ENCODE measurements around the gene CADM3.

CADM3 gene

DNA sequence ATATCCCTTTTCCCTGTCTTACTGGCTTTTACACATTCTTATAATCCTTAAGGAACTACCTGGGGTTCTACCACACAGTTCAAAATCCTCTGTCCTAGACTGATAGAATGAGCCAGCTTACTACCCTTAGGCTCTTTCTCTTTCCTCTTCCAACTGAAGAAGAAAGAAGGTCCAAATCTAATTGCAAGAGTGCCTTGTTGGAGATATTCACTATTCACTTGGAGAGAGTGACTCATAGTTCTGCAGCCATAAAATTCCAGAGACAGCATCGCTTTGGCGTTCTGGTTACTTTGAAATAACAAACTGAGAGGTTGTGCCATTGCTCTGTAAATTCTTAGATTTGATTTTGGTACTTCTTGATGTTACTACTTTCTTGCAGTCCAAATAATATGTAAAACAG lies 4.2 kb downstream of the CADM3 start:
- no peak for FAIRE-seq

DNA sequence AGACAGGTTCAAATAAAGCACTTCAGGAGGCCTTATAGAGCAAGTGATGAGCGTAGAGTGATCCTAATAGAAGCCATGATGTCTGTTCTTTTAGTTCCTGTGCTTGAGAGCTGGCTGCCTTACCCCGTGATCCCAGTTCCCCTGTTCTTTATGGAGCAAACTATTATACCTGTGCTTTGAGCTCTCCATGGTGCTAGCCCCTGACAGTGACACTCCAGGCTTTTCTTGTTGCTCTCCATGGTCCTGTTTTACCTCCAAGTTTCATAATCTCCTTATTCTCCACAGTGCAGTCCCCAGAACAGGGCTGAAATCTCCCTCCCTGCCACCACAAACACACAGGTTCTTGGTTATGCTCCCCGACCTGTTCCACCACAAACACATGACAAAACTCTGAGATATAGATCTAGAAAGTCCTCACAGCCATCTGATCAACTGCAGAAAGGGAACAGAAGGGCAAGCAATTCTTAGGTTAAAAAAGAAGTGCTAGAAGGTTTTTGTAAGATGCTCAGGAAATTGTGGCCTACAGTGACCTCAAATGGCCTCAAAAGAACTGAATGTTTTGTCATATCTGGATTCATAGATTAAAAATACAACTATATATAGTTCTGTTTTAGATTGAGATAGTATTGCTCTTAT lies 6.0 kb downstream of the CADM3 start:
- FAIRE-seq: no peak

GRCh38 chr1:159179906-159180305 lies 8.5 kb downstream of the CADM3 start:
- no peak for FAIRE-seq

DNA sequence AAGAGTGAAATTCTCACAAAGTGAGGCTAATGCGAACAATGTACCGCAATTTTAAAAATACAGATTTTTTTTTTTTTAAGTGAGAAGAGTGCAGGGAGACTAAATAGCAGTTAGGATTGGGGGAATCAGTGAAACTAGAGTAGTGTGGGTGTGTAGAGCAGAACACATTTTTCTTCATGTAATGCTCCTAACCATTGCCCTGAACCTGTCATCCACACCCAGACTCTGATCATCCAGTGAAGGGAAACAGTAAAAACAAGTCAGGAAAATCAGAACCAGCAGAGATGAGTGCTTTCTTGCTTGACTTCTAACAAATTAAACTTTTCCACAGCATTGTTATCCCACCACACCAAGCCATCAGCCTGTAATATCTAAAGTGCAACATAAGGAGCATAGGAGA lies 9.1 kb downstream of the CADM3 start:
- FAIRE-seq: no peak

DNA sequence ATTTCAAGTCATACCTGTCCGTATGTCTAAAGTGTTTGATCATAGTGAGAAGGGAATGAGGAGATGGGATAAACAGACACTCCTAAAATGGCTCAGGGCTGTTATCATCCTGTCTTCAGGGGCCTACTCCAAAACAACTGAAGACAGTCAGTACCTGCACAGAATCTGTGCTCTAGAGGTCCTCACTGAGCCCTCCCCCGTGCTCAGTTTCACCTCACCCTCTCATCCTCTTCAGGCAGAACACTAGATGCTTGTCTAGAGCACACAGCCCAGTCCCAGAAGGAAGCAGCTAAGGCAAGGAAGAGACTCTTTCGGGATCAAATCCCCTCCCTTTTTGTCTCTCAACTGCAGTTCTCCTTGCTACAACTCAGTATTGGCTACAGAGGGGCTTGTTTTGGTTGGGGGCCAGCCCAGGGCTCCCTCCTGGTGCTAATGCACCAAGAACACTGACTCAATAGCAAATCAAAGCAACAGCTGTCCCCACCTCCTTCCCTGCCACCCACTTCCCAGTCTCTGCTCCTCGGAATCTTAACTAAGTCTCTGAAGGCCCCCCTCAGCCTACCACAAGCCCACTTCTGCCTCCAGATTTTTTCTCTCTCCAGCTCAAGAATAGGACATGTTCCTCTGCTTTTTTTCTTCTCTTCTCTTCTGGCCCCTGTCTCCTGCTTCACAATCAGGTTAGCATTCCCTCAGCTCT lies 10.1 kb downstream of the CADM3 start:
- FAIRE-seq: no peak

DNA sequence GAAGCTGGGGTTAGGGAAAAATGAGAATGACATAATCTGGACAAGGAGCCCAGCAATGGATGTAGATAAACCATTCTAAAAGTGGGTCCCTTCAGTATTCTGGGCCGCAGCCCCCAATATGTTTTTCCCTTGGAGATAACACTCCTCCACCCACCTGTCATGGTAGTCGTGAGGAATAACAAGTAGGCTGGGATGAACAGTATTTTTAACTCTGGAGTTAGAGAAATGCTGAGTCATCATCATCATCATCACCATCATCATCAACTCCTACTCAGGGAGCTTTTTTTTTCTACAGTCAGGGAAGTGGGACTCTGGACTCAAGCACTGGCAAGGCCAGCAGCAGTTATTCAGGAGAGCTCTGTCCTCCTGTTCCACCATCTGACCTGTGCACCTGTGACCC lies 12.8 kb downstream of the CADM3 start:
- FAIRE-seq: no peak

GRCh38 chr1:159185121-159185520 lies 13.7 kb downstream of the CADM3 start:
- no peak for FAIRE-seq

DNA sequence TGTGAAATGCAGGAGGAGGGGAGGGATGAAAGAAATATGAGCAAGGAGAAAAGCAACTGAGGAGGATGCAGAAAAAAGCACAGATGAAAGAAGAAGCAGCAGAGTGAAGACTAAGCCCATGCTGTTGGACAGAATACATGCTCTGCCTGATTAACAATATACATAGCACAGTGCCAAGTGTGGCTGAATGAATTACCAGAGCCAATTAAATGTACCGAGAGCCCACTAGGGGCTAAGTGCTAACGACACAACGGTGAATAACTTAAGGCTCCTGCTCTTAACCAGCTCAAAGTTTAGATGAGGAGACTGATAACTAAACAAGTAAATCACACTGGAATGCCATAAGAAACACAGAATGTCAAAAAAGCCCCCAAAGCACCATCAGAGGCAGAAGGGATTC lies 15.6 kb downstream of the CADM3 start:
- no peak for FAIRE-seq

DNA sequence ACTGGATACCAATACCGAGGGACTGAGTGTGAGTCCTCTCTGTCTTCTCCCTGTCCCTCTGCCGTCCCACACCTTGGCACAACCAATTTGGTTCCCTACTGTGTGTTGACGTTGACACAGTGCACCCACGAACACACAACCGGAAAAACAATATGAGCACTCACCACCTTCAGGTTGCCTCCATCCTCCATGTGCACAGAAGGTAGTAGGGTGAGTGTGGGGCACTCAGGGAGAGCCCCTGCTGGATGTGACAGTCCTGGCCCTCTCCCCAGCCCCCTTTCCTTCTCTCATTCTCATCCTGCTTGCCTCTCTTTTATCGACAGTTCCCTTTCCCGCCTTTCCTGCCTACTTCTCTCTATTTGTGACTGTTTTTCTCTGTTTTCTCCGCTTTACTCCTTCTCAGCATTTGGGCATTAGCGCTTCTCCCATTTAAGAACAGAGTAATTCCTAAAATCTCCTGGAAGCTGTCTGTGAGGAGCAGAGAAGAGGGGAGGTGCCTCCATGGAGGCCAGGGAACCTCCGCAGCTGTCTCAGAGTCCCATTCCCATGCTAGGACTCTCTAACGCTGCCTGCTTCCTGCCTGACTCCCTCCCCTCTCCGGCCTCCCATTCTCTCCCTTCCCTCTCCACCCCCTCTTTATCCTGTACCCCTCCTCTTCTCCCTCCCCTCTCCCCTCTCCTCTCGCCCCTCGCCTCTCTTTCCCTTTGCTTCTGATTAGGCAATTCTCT lies 16.4 kb downstream of the CADM3 start:
- no peak for FAIRE-seq

DNA sequence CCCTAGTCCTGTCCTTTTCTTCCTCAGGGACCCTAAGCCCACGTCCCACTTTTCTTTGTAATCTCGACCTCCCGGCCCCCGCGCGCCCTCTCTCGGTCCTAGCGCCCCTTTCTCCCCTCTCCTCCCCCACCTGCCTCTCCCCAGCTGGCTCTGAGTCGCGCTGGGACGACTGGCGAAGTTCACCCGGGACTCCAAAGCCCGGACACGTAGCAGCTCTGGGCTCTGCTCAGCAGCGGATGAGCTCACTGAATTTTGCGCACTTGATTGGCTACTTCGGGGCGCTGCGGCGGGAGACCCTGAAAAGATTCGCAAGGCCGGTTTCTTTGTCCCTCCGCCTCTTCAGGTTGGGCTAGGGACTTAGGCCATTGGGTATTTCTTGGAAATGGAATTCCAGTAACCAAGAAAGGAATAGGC lies 17.0 kb downstream of the CADM3 start:
- no peak for FAIRE-seq

DNA sequence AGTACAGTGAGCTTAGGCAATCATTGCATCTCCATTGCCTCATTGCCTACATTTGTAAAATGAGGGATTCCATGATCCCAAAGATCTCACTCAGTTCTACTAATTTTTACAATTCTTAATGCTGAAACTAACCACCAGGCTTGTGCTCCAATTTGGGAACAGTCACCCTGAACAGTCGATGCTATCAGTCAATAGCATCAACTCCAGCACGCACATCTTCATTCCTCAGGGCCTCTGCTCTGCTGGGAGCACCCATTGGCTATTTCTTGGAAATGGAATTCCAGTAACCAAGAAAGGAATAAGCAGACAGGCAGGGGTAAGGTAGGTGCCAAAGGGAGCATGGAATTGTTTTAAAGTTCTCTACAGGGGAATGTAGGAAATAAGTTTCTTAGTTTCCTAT lies 19.0 kb downstream of the CADM3 start:
- no peak for FAIRE-seq

GRCh38 chr1:159196543-159196942 lies 25.1 kb downstream of the CADM3 start:
- FAIRE-seq: no peak

- FAIRE-seq: no peak
These were observed 26.4 kb downstream of the CADM3 start for GRCh38 chr1:159197561-159198557.

DNA sequence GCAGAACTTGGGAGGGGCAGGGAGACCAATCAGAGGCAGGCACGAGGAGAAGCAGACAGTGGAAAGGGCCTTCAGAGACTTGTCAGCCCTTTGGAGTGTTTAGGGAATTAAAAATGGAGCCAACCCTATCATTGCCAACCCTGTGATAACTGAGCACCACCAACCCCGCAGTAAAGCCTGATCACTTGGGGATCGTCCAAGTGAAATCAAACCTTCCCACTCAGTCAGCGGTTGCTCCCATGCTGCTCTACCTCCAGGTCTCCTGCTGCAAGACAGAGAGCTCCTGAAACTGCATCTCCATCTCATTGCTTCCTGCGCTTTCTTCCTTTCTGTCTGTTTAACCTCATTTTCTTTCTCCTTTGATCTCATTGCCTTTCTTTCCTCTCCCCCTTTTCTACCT lies 28.5 kb downstream of the CADM3 start:
- FAIRE-seq: no peak

DNA sequence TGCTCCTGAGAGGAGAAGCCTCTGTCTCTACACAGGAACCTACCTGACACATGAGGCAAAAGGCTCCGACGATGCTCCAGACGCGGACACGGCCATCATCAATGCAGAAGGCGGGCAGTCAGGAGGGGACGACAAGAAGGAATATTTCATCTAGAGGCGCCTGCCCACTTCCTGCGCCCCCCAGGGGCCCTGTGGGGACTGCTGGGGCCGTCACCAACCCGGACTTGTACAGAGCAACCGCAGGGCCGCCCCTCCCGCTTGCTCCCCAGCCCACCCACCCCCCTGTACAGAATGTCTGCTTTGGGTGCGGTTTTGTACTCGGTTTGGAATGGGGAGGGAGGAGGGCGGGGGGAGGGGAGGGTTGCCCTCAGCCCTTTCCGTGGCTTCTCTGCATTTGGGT lies 29.4 kb downstream of the CADM3 start:
- FAIRE-seq: no peak

DNA sequence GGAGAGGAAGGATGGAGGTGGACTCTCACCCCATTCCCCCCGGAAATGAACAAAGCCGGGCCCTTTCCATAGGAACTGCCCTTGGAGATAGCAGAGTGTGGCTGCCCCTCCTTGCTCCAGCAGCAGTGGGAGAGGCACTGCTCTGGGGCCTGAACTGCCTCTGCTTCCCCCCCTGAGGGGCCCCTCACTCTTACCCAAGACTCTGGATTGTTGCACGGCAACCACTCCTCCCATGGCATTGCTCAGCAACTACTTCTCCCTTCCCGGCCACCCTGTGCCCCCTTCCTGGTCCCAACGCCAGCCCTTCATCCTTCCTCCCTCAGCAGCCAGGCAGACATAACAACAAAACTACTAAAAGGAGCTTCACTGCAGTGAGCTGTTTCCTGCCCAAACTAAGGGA lies 30.2 kb downstream of the CADM3 start:
- no peak for FAIRE-seq

DNA sequence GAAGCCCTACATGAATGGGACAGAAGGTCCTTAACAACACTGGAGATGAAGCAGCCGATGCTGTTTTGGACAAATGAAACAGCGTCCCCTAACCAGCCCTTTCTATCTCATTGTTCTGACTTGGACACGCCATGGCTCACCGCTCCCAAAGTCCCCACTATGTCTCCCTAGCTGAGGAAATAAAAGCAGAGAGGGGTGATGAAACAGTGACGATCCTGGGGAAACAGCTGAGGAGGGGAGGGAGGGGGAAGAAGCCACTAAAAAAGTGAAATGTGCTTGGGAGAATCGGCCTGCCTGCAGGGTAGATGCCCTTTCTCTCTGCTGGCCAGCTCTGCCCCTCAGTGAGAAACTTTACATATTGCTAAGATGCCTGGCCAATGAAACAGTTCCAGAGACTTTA lies 32.2 kb downstream of the CADM3 start:
- no peak for FAIRE-seq

DNA sequence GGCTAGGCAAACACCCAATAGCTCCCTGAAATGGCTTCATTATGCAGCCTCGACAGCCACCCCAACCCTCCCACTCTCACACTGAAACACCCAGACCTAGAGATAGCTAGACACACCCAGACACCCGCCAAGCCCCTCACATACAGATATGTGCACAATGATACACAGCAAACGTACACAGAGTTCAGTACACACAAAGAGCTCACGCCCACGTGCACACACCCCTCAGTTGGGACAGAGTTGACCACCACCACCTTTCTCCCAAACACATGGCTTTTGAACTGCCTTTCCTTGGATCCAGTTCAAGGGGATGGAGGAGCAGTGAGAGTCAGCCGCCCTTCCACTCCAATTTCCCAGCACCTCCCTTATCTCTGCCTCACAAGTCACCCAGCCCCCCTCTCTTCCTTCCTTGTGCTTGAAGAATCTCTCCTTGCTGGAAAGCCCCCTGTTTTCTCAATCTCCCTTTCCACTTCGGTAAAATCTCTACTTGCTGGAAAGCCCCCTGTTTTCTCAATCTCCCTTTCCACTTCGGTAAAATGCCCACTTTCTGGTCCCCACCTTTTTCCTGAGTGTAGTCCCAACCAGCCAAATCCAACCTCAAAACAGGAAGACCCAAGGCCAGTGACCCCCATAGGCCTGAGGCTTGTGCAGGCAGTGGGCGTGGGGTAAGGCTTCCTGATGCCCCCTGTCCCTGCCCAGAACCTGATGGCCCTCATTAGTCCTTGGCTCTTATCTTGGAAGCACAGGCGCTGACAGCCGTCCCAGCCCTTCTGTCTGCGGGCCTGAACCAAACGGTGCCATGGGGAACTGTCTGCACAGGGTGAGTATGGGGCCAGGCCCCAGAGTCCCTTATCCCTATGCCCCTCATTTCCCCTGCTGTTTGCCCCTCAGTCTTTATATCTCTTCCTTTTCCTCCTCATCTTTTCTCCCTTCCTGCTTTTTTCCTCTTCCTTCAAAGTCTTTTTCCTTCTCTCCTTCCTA lies 33.0 kb downstream of the CADM3 start, which contains the start of gene ACKR1:
Gene ACKR1 (plus strand): TSS at position 715 of the 981 bp plus-strand sequence. CDS start 85 bp downstream, at position 800.
- FAIRE-seq: no peak

- no peak for FAIRE-seq
These were observed 33.8 kb downstream of the CADM3 start for GRCh38 chr1:159205225-159205624.

GRCh38 chr1:159206110-159206509 lies 34.7 kb downstream of the CADM3 start:
- no peak for FAIRE-seq

DNA sequence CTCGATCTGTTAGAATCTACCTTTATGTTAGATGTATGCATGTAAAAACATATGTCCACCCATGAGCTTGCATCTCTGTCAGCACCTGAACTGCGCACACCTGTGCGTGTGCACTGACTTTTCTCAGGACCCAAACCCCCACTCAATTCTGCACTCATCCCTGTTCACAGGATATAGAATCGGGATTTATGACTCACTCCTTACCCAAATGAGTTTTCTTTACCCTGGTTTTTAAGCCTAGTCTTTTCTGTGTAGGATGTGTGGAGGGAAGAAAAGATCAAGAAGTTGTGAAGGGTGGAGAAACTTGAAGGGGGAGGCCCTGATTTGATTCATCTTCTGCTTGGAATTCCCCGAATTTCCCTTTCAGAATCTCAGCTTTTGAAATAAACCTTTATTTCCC lies 35.7 kb downstream of the CADM3 start:
- no peak for FAIRE-seq
